ENCODE measurements around the gene MACROD1.

- no peak for TF ChIP-seq ETS1 (conservative IDR thresholded peaks at IDR 0.05; ENCODE audit: control insufficient read depth, low read depth, low read length)
- no peak for TF ChIP-seq ZEB2 (IDR thresholded peaks at IDR 0.05)
- TF ChIP-seq POLR2A (conservative IDR thresholded peaks at IDR 0.05): no peak
- no peak for TF ChIP-seq SPI1 (IDR thresholded peaks at IDR 0.05; ENCODE audit: borderline replicate concordance, low read depth, low read length)
- TF ChIP-seq EZH2 (IDR thresholded peaks at IDR 0.05; ENCODE audit: borderline replicate concordance, low read depth, low read length): no peak
- no peak for TF ChIP-seq CTCF (IDR thresholded peaks at IDR 0.05 in 2 of 3, conservative IDR thresholded peaks at IDR 0.05 in 1 of 3; ENCODE audit: insufficient read depth in 2 of 3, low read depth in 1 of 3, low read length in 3 of 3)
- TF ChIP-seq MCM2 (IDR thresholded peaks at IDR 0.05; ENCODE audit: low read depth): no peak
- no peak for TF ChIP-seq ATF3 (IDR thresholded peaks at IDR 0.05)
- TF ChIP-seq ATF3 (CRISPR knock-in tag; conservative IDR thresholded peaks at IDR 0.05): no peak
- no peak for TF ChIP-seq ZNF24 (IDR thresholded peaks at IDR 0.05)
- no peak for TF ChIP-seq ZNF445 (CRISPR knock-in tag; IDR thresholded peaks at IDR 0.05; ENCODE audit: low read depth)
- no peak for TF ChIP-seq ZNF121 (CRISPR knock-in tag; conservative IDR thresholded peaks at IDR 0.05)
- TF ChIP-seq ERF (CRISPR knock-in tag; IDR thresholded peaks at IDR 0.05): no peak
- TF ChIP-seq EP300 (IDR thresholded peaks at IDR 0.05; ENCODE audit: low read length): no peak
- TF ChIP-seq BMI1 (IDR thresholded peaks at IDR 0.05; ENCODE audit: low read length): no peak
Measured at GRCh38 chr11:64032050-64032449, 133.9 kb downstream of the MACROD1 start.
